GM23338 (cell line): Measurements from ENCODE around the gene RPA1. TPM values are rescaled to one million over a fixed set of nuclear protein-coding genes. Genes with fewer than 3 reads are reported as not detected.

Experiments
- ATAC-seq: fragments of 200-7000 bp; cut with Tn5 transposase; 3 replicates; pipeline ENCODE4 v1.9.1; 2020
- DNase-seq: peaks from one replicate; pipeline ENCODE4 v3.0.0-alpha.2; 2015; ENCODE audit warnings: low spot score
- H2AFZ ChIP-seq: fragments of 200-600 bp; sonication (generic); 2 replicates; pipeline ENCODE4 v1.8.0; 2016; ENCODE audit warnings: antibody characterized with exemption, mild to moderate bottlenecking, moderate library complexity
- H3F3A ChIP-seq: fragments of 200-600 bp; sonication (generic); replicated peaks from 2 replicates; pipeline ENCODE4 v1.8.0; 2017; ENCODE audit warnings: antibody characterized with exemption, mixed run types, low read depth
- H3K27ac ChIP-seq: fragments of 200-600 bp; sonication (generic); 2 replicates; pipeline ENCODE4 v1.6.1; 2016; ENCODE audit warnings: low read depth
- H3K27me3 ChIP-seq: fragments of 200-600 bp; sonication (generic); 2 replicates; pipeline ENCODE4 v1.8.0; 2016; ENCODE audit warnings: mild to moderate bottlenecking, mixed run types, moderate library complexity; ENCODE audit not compliant: insufficient read depth
- H3K36me3 ChIP-seq: fragments of 200-600 bp; sonication (generic); 2 replicates; pipeline ENCODE4 v1.8.0; 2016; ENCODE audit warnings: mild to moderate bottlenecking; ENCODE audit not compliant: insufficient read depth
- H3K4me1 ChIP-seq: fragments of 200-600 bp; sonication (generic); 2 replicates; pipeline ENCODE4 v1.8.0; 2016; ENCODE audit warnings: mild to moderate bottlenecking, moderate library complexity; ENCODE audit not compliant: insufficient read depth
- H3K4me2 ChIP-seq: fragments of 200-600 bp; sonication (generic); 2 replicates; pipeline ENCODE4 v1.7.1; 2017; ENCODE audit warnings: mixed run types
- H3K4me3 ChIP-seq: fragments of 200-600 bp; sonication (generic); 2 replicates; pipeline ENCODE4 v1.6.1; 2016; ENCODE audit warnings: mixed run types
- H3K79me2 ChIP-seq: fragments of 200-600 bp; sonication (generic); replicated peaks from 2 replicates; pipeline ENCODE4 v1.8.0; 2017; ENCODE audit warnings: mild to moderate bottlenecking; ENCODE audit not compliant: insufficient read depth
- H3K9me2 ChIP-seq: fragments of 200-600 bp; sonication (generic); 2 replicates; pipeline ENCODE4 v1.8.0; 2017; ENCODE audit not compliant: insufficient read depth
- H4K20me1 ChIP-seq: fragments of 200-600 bp; sonication (generic); replicated peaks from 2 replicates; pipeline ENCODE4 v1.8.0; 2017; ENCODE audit warnings: mild to moderate bottlenecking; ENCODE audit not compliant: insufficient read depth
- H3K27ac Mint-ChIP-seq: 2 replicates; pipeline ENCODE4 v1.8.0; 2020; ENCODE audit warnings: inconsistent platforms, mild to moderate bottlenecking, moderate library complexity, mixed read lengths
- H3K27me3 Mint-ChIP-seq: 3 replicates; pipeline ENCODE4 v1.8.0; 2022; ENCODE audit warnings: low read depth, mild to moderate bottlenecking, moderate library complexity, mixed read lengths, inconsistent platforms; ENCODE audit not compliant: insufficient read depth, poor library complexity
- H3K36me3 Mint-ChIP-seq: 3 replicates; pipeline ENCODE4 v1.8.0; 2021; ENCODE audit warnings: low read depth, mild to moderate bottlenecking, inconsistent platforms, moderate library complexity, mixed read lengths
- H3K4me1 Mint-ChIP-seq: 3 replicates; pipeline ENCODE4 v1.8.0; 2020; ENCODE audit warnings: mild to moderate bottlenecking, inconsistent platforms, mixed read lengths
- H3K4me3 Mint-ChIP-seq: 3 replicates; pipeline ENCODE4 v1.8.0; 2021; ENCODE audit warnings: moderate library complexity, mild to moderate bottlenecking, inconsistent platforms, mixed read lengths
- H3K9me3 Mint-ChIP-seq: 3 replicates; pipeline ENCODE4 v1.8.0; 2020; ENCODE audit warnings: moderate library complexity, mild to moderate bottlenecking, inconsistent platforms, mixed read lengths
- CTCF ChIP-seq, 2 experiments: fragments of 200-600 bp in 1 of 2; sonication (generic) in 1 of 2; conservative IDR thresholded peaks; 2 replicates each; pipeline versions ENCODE4 v1.5.1 to v1.6.1; 2016 to 2017; ENCODE audit warnings: antibody characterized with exemption in 2 of 2, low read depth in 2 of 2, mild to moderate bottlenecking in 2 of 2, moderate library complexity in 1 of 2
- ETS1 ChIP-seq: IDR thresholded peaks from 2 replicates; pipeline ENCODE4 v1.6.1; 2016; ENCODE audit warnings: antibody characterized with exemption
- EZH2 ChIP-seq: fragments of 200-600 bp; sonication (generic); IDR thresholded peaks from one replicate; pipeline ENCODE4 v1.8.0; 2017; ENCODE audit warnings: antibody characterized with exemption, mild to moderate bottlenecking, low read depth; ENCODE audit not compliant: unreplicated experiment
- JUNB ChIP-seq: IDR thresholded peaks from one replicate; pipeline ENCODE4 v1.6.1; 2016; ENCODE audit warnings: antibody characterized with exemption; ENCODE audit not compliant: unreplicated experiment
- NANOG ChIP-seq: IDR thresholded peaks from 2 replicates; pipeline ENCODE4 v1.6.1; 2016; ENCODE audit warnings: antibody characterized with exemption, borderline replicate concordance
- POLR2AphosphoS5 ChIP-seq: IDR thresholded peaks from 2 replicates; pipeline ENCODE4 v1.6.1; 2016; ENCODE audit warnings: antibody characterized with exemption, low read depth
- REST ChIP-seq: IDR thresholded peaks from one replicate; pipeline ENCODE4 v1.6.1; 2018; ENCODE audit warnings: antibody characterized with exemption; ENCODE audit not compliant: unreplicated experiment
- STAT1 ChIP-seq: IDR thresholded peaks from one replicate; pipeline ENCODE4 v1.6.1; 2016; ENCODE audit warnings: antibody characterized with exemption; ENCODE audit not compliant: unreplicated experiment
- ZNF114 ChIP-seq: fragments of 250-450 bp; sonication (Bioruptor Pico); IDR thresholded peaks from 2 replicates; pipeline ENCODE4 v1.5.0; 2020; ENCODE audit warnings: mild to moderate bottlenecking, moderate library complexity
- ZNF331 ChIP-seq: fragments of 250-450 bp; sonication (Bioruptor Pico); IDR thresholded peaks from 2 replicates; pipeline ENCODE4 v1.5.0; 2020; ENCODE audit warnings: low read depth, mild to moderate bottlenecking, moderate library complexity
- polyA plus RNA-seq: library from polyadenylated mRNA; unstranded; fragments of >200 nt; fragmentation: Nextera tagmentation; extraction: Ambion mirVana; gene quantifications from 2 replicates; pipeline ENCODE4 v1.2.1, GENCODE V29; 2016
- total RNA-seq: library from RNA; depleted of rRNA; stranded (reverse); fragments of >200 nt; shearing (Covaris generic); gene quantifications from 2 replicates; pipeline ENCODE4 v1.2.3, GENCODE V29; 2014

Gene RPA1
- total and polyA plus RNA-seq, 2 experiments from 2014 or later = 33.7 to 52.1 TPM

GRCh38 chr17:1829216-1829591 lies 601 bp upstream of the RPA1 start (continued):
- TF ChIP-seq ETS1 = no peak
- TF ChIP-seq POLR2AphosphoS5 = no peak
- TF ChIP-seq EZH2 = no peak
- no peak for TF ChIP-seq JUNB
- TF ChIP-seq ZNF114 (CRISPR knock-in tag) = no peak
- TF ChIP-seq ZNF331 (CRISPR knock-in tag) = no peak
- TF ChIP-seq NANOG = no peak
- no peak for TF ChIP-seq STAT1
- no peak for TF ChIP-seq REST
- TF ChIP-seq CTCF (conservative IDR thresholded peaks at IDR 0.05; ENCODE audit: low read depth in 2 of 2) = no peak

- H3K4me2 ChIP-seq = peak overlapping the region; percentile 96
- TF ChIP-seq REST (no peak), NANOG (no peak), POLR2AphosphoS5 (no peak), JUNB (no peak), CTCF (conservative IDR thresholded peaks at IDR 0.05; ENCODE audit: low read depth in 2 of 2) (no peak)
Measured at GRCh38 chr17:1830288-1830687, 483 bp downstream of the RPA1 start.

More at GRCh38 chr17:1830288-1830687, 483 bp downstream of the RPA1 start:
- Mint-ChIP-seq H3K4me3 (peak overlapping the region; percentile 93), H3K9me3 (no peaks in the 10 kb centered on the region), H3K27me3 (peaks cover 1% of the 10 kb centered on the region), H3K27ac (peak overlapping the region; percentile 54), H3K4me1 (peaks cover 11% of the 10 kb centered on the region), H3K36me3 (peaks cover 25% of the 10 kb centered on the region)
- peak overlapping the region; percentile 95 for H3K4me3 ChIP-seq
- H3K27me3 ChIP-seq = no peaks in the 10 kb centered on the region
- peaks cover 71% of the 10 kb centered on the region for H3K79me2 ChIP-seq
- H3K36me3 ChIP-seq = peaks cover 4% of the 10 kb centered on the region; the same call in 1 of the 2 replicates
- peaks cover 9% of the 10 kb centered on the region; the same call in 1 of the 2 replicates for H4K20me1 ChIP-seq
- H2AFZ ChIP-seq = peak overlapping the region; percentile 86
- ATAC-seq (peak; percentile 11), DNase-seq (peak; percentile 62)
- H3K9me2 ChIP-seq = no peaks in the 10 kb centered on the region
- 0 out of 2 replicates have a peak, but pooled peaks cover 8% of the 10 kb centered on the region for H3F3A ChIP-seq
- H3K4me1 ChIP-seq = no peaks in the 10 kb centered on the region
- H3K27ac ChIP-seq = no peak overlapping the region
